NCI-H460 (cell line): ENCODE data around the gene PRKN. TPM values are rescaled to one million over a fixed set of nuclear protein-coding genes. Genes with fewer than 3 reads are reported as not detected.
A peak's percentile ranks its signal among the peaks of the same experiment; 100 is the strongest.
"Not testable (repeated sequence)": the region's sequence is repeated elsewhere in the genome, so short reads cannot be mapped to it uniquely, and the experiment has no call there.

Experiments used
- DNase-seq: peaks from one replicate; pipeline ENCODE4 v3.0.0-alpha.2; 2016; ENCODE audit warnings: low read depth; ENCODE audit errors: extremely low read depth
- total RNA-seq: library from RNA; depleted of rRNA; stranded (reverse); fragments of >200 nt; shearing (Covaris generic); gene quantifications from 2 replicates; pipeline ENCODE4 v1.2.3, GENCODE V29; 2014

Gene PRKN
- total RNA-seq, 1 experiment from 2014 or later: 20.4 TPM

- peak; percentile 14 for DNase-seq
Observed at GRCh38 chr6:161837854-161838253, 889.7 kb downstream of the PRKN start.

- no peak for DNase-seq
Observed at GRCh38 chr6:161837449-161837735, 890.2 kb downstream of the PRKN start.

- peak; percentile 31 for DNase-seq
Observed at GRCh38 chr6:161836643-161837448, 890.7 kb downstream of the PRKN start.

- DNase-seq: no peak
Observed at GRCh38 chr6:161835500-161836215, 891.9 kb downstream of the PRKN start.

DNA sequence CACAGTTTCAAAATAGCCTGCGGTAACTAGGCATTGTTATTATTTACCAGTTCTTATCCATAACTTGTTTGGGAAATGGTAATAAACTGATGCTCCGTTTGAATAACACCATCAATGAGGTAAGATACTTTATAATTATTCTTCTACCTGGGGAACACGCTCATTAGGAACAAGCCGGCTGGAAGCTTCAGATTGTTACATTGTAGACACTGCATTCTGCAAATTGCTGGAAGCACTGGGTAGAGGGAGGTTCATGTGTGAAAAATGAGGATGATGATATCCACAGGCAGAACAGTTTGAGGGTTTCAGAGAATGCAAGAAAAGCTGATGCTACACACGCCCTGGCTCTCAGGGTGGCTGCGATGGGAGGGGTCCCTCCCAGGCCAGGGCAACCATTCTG lies 893.1 kb downstream of the PRKN start:
- no peak for DNase-seq

- DNase-seq: no peak
Observed at GRCh38 chr6:161833099-161833860, 894.3 kb downstream of the PRKN start.

GRCh38 chr6:161832622-161833021 lies 894.9 kb downstream of the PRKN start:
- DNase-seq: no peak

- no peak for DNase-seq
Observed at GRCh38 chr6:161830866-161831616, 896.5 kb downstream of the PRKN start.

GRCh38 chr6:161829291-161829729 lies 898.3 kb downstream of the PRKN start:
- DNase-seq: no peak

DNA sequence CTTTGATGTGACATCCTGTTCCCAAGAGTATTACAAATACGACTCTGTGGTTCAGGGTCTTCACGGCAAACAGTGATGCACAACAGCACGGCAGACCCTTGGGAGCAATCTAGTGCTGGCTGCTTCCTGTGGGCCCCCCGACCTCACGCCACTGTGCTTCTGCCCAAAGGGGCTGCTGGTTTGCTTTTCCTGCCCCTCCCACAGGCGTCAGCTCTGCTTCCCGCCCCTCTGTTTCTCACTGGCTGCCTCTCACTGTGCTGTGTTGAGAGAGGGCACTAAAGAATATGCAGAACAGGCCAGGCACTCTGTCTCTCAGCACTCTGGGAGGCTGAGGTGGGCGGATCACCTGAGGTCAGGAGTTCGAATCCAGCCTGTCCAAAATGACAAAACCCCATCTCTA lies 899.2 kb downstream of the PRKN start:
- DNase-seq: no peak

DNA sequence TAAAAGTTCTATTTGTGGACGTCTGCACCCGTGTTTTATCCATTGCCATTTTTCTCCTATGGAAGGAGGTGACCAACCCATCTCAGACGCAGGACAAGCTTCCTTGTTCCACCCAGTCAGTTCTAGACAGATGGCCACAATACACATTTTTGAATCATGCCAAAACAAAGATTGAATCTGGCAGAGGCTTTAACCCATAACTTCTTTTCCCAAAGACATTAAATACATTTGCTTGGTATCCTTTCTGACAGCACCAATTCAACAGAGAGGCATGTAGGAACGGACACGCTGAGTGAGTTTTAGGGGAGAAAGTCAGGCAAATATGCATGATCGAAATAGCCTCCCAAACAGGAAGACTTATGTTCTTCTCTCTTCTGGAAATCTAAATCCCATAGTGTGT lies 901.1 kb downstream of the PRKN start:
- DNase-seq: no peak

DNA sequence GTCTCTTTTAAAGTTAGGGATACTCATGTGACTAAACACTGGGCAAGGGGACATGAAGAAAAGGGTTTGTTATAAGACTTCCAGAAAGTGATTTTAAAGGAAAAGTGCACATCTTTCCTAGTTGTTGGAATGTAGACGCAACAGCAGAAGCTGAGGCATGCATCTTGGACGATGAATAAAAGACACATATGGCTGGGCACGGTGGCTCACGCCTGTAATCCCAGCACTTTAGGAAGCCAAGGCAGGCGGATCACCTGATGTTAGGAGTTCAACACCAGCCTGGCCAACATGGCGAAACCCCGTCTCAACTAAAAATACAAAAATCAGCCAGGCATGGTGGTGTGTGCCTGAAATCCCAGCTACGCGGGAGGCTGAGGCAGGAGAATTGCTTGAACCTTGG lies 905.4 kb downstream of the PRKN start:
- DNase-seq: not testable (repeated sequence)

DNA sequence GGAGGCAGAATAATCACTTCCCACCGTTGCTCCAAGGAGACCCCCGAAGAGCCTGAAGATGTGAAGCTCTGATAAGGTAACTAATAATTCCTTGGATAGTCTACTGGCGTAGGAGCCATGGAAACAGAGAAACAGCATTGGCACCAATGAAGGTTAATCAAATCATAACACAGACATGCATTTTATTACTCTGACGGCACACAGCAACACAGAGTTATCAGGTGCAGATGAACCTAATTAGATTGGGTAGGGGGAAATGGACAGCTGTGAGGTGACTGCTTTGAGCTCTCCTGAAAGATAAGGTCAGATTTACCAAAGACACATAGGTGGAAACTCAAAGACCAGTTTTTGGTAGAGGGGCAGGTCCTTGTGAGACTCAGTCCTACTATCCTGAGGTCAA lies 909.7 kb downstream of the PRKN start:
- no peak for DNase-seq

DNA sequence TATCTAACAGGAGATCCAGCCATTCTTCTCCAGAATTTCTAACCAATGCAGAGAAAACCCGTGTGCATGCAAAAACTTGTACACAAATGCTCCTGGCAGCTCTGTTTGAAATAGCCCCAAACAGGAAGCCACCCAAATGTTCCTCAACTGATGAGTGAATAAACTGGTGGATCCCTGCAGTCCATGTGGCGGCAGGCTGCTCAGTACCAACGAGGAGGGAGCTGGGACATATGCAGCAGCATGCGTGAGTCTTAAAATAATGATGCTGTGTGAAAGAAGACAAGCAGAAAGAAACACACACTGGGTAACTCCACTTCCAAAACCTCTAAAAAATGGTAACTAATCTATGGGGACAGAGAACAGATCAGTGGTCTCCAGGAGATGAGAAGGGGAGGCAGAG lies 911.6 kb downstream of the PRKN start:
- no peak for DNase-seq

DNA sequence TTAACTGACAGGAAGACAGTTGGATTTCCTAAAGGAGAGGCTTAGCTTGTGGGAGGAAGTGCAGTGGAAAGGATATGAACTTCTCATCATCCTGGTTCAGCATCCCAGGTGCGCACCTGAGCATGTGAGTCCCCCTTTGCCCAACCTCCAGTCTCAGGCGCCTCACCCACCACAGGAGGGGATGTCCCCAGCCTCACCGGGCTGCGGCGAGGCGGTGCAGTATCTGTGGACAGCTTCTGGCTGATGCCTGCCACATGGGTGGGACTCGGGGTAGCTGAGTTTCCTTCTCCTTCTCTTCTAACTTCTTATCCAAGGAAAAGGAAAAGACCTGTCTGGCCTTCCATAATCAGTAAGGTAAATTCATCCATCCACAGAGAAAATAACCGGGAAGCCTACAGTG lies 914.4 kb downstream of the PRKN start:
- no peak for DNase-seq

DNA sequence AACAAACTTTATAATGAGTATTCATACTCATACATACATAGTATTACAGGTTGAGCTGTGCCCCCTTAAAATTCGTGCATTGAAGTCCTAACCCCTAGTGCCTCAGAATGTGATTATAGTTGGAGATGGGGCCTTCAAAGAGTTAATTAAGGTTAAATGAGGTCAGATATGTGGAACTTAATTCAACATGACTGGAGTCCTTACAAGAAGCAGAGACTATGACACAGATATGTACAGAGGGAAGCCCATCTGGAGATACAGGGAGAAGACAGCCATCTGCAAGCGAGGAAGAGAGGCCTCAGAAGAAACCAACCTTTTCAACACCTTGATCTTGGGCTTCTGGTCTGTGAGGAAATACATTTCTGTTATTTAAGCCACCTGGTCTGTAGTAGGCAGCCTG lies 917.6 kb downstream of the PRKN start:
- no peak for DNase-seq

- DNase-seq: no peak
Observed at GRCh38 chr6:161804838-161805237, 922.7 kb downstream of the PRKN start.

DNA sequence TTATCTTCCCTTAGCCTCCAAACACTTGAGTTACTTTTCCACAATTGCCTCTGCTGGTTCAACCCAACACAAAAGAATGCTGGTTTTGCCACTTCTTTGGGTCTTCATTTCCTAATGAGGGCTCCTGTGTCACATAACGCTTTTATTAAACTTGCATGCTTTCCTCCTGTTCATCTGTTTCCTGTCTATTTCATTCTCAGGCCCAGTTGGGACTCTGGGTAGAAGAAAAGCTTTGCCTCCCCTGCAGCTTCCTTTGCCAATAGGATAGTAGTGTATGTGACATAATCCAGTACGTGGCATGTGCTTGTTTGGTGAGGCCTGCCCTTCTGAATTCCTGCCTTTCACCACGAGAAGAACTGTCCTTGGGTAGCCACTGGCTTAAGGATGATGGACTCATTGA lies 924.4 kb downstream of the PRKN start:
- no peak for DNase-seq

DNA sequence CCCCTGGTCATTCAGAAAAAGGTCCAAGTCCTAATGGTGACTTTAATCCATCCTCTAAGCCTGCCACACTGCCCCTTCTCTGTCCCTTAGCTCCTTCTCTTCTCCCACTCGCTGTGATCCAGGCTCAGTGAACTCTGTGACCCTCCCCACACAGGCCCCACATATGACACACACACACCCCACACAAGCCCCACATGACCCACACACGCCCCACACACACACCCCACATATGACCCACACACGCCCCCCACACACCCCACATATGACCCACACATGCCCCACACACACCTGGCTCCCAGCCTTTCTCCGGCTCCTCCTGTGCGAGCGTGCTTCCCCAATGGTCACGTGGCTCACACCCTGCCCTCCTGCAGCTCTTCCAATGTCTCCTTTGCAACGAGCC lies 925.3 kb downstream of the PRKN start:
- no peak for DNase-seq

DNA sequence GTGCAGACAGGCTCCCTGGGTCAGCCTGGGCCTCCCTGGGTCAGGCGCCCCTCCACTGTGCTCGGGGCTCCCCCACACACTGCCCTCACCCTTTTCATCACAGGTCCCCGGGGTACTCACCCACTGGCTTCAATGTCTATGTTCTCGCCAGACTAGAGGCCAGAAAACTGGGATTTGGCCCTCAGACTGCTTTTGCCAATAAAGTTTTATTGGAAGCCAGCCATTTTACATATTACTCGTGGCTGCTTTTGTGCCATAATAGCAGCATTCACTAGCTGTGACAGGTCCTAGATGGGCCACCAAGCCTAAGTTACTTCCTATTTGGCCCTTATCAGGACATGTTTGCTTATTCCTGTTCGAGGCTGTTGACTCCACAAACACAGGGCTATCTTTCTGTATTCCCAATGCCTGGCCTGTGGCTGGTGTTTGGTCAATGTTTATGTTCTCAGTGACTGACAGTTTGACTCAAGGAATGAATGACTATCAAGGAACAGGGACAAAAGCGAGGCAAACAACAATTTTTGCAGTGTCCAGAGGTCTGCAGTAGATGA lies 928.6 kb downstream of the PRKN start:
- DNase-seq: no peak

GRCh38 chr6:161796681-161797080 lies 930.9 kb downstream of the PRKN start:
- DNase-seq: no peak
